ENCODE results near the gene EFCAB6.

DNA sequence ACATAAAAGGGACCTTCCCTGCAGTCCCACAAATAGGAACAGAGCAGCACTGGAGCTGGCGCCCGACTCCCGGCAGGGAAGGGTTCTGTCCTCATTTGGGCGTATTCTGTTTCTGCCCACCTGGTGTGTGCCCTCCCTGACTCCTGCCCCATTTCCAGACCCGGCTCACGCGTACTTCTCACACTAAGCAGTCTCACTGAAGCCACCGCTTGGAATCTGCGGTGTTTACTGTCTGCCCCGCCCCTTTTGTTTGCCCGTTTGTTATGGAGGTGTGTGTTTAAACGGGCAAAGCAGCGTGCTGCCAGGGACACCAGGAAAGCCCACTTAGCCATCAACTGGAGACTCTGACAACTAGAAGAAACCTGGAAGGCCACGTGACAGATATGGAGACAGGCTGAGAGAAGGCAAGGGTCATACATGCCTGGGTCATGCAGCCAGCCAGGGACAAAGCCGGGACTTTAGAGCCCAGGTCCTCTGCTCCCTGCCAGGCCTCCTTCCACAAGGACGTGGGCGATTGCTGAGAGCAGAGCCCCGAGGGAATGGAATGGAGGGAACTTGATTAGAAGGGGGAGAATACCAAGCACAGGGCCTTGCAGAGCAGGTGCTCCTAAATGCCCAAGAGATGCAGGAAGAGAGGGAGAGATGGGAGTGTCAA, 8.7 kb upstream of the EFCAB6 start:
- TF ChIP-seq CTCF (IDR thresholded peaks at IDR 0.05): no peak
- no peak for TF ChIP-seq POLR2A (IDR thresholded peaks at IDR 0.05)

Data from Peyer's patch (tissue), 4 donors.